Breast epithelium (tissue), 3 donors: ENCODE data around the gene AHDC1.

ENCODE experiments used
- POLR2AphosphoS5 ChIP-seq, 3 donors: sonication (generic); formaldehyde crosslinking; IDR thresholded peaks; one replicate each; pipeline ENCODE4 v1.6.1; 2017; ENCODE audit warnings: antibody characterized with exemption in 3 of 3
- TF ChIP-seq, protein P1 (sequence below), 3 donors: fragments of 450-650 bp; IDR thresholded peaks; one replicate each; pipeline ENCODE4 v1.5.1; 2016 to 2017; ENCODE audit warnings: antibody characterized with exemption in 3 of 3, mild to moderate bottlenecking in 3 of 3, moderate library complexity in 3 of 3

GRCh38 chr1:27570784-27571183, 33.2 kb downstream of the AHDC1 start:
- TF ChIP-seq, protein P1, sequence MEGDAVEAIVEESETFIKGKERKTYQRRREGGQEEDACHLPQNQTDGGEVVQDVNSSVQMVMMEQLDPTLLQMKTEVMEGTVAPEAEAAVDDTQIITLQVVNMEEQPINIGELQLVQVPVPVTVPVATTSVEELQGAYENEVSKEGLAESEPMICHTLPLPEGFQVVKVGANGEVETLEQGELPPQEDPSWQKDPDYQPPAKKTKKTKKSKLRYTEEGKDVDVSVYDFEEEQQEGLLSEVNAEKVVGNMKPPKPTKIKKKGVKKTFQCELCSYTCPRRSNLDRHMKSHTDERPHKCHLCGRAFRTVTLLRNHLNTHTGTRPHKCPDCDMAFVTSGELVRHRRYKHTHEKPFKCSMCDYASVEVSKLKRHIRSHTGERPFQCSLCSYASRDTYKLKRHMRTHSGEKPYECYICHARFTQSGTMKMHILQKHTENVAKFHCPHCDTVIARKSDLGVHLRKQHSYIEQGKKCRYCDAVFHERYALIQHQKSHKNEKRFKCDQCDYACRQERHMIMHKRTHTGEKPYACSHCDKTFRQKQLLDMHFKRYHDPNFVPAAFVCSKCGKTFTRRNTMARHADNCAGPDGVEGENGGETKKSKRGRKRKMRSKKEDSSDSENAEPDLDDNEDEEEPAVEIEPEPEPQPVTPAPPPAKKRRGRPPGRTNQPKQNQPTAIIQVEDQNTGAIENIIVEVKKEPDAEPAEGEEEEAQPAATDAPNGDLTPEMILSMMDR (IDR thresholded peaks at IDR 0.05) = no peak
- TF ChIP-seq POLR2AphosphoS5 (IDR thresholded peaks at IDR 0.05) = no peak
